ENCODE measurements around the gene ZSWIM9.

Gene ZSWIM9

GRCh38 chr19:48170817-48171347, 402 bp downstream of the ZSWIM9 start:
- H3K4me3 ChIP-seq (ENCODE audit: low read depth, low read length), result peak overlapping the region; percentile 80
- TF ChIP-seq CTCF (IDR thresholded peaks at IDR 0.05; ENCODE audit: low read depth, low read length, missing control alignments), result no peak
- in situ Hi-C loops (cut with HindIII; ENCODE audit: low sequenced_read_pairs), result no loop called here
- no peak for DNase-seq (ENCODE audit: low read depth)

- H3K4me3 ChIP-seq (ENCODE audit: low read depth, low read length), result no peak overlapping the region
- no peak for TF ChIP-seq CTCF (IDR thresholded peaks at IDR 0.05; ENCODE audit: low read depth, low read length, missing control alignments)
- in situ Hi-C loops (cut with HindIII; ENCODE audit: low sequenced_read_pairs), result no loop called here
- DNase-seq (ENCODE audit: low read depth), result no peak
Measured at GRCh38 chr19:48171710-48172109, 1.2 kb downstream of the ZSWIM9 start.

GRCh38 chr19:48174445-48175030, 4.1 kb downstream of the ZSWIM9 start:
- no peak for TF ChIP-seq CTCF (IDR thresholded peaks at IDR 0.05; ENCODE audit: low read depth, low read length, missing control alignments)
- in situ Hi-C loops (cut with HindIII; ENCODE audit: low sequenced_read_pairs), result no loop called here
- no peak overlapping the region for H3K4me3 ChIP-seq (ENCODE audit: low read depth, low read length)
- DNase-seq (ENCODE audit: low read depth), result no peak

- no peak for DNase-seq (ENCODE audit: low read depth)
- no peak overlapping the region for H3K4me3 ChIP-seq (ENCODE audit: low read depth, low read length)
- in situ Hi-C loops (cut with HindIII; ENCODE audit: low sequenced_read_pairs), result no loop called here
Measured at GRCh38 chr19:48175578-48175977, 5.1 kb downstream of the ZSWIM9 start.

GRCh38 chr19:48176226-48176625, 5.7 kb downstream of the ZSWIM9 start:
- TF ChIP-seq CTCF (IDR thresholded peaks at IDR 0.05; ENCODE audit: low read depth, low read length, missing control alignments), result no peak
- in situ Hi-C loops (cut with HindIII; ENCODE audit: low sequenced_read_pairs), result no loop called here
- DNase-seq (ENCODE audit: low read depth), result no peak
- H3K4me3 ChIP-seq (ENCODE audit: low read depth, low read length), result no peak overlapping the region

More at GRCh38 chr19:48175578-48175977, 5.1 kb downstream of the ZSWIM9 start:
- no peak for TF ChIP-seq CTCF (IDR thresholded peaks at IDR 0.05; ENCODE audit: low read depth, low read length, missing control alignments)

GRCh38 chr19:48181505-48181904, 11.0 kb downstream of the ZSWIM9 start:
- in situ Hi-C loops (cut with HindIII; ENCODE audit: low sequenced_read_pairs), result no loop called here
- no peak for TF ChIP-seq CTCF (IDR thresholded peaks at IDR 0.05; ENCODE audit: low read depth, low read length, missing control alignments)
- DNase-seq (ENCODE audit: low read depth), result no peak
- H3K4me3 ChIP-seq (ENCODE audit: low read depth, low read length), result no peak overlapping the region
